Fibroblast of lung (primary cell): ENCODE data around the gene LCN15. TPM values are rescaled to one million over a fixed set of nuclear protein-coding genes. Genes with fewer than 3 reads are reported as not detected.

Experiments
- DNase-seq, 2 donors: peaks; one replicate each; pipeline versions ENCODE4 v3.0.0 to v3.0.0-alpha.2; 2010; ENCODE audit warnings: low read depth in 2 of 2
- H2AFZ ChIP-seq: 2 replicates; pipeline ENCODE4 v1.5.1; 2012; ENCODE audit warnings: low read length, control low read depth, inconsistent platforms
- H3K27ac ChIP-seq: 2 replicates; pipeline ENCODE4 v1.5.1; 2011; ENCODE audit warnings: low read length, control low read depth; ENCODE audit not compliant: insufficient read depth
- H3K27me3 ChIP-seq: 2 replicates; pipeline ENCODE4 v1.5.1; 2011; ENCODE audit warnings: mild to moderate bottlenecking, low read length; ENCODE audit not compliant: control insufficient read depth, insufficient read depth
- H3K36me3 ChIP-seq: 2 replicates; pipeline ENCODE4 v1.5.1; 2011; ENCODE audit warnings: low read length; ENCODE audit not compliant: control insufficient read depth, insufficient read depth
- H3K4me1 ChIP-seq: 2 replicates; pipeline ENCODE4 v1.5.1; 2011; ENCODE audit warnings: low read length; ENCODE audit not compliant: control insufficient read depth, insufficient read depth; ENCODE audit errors: extremely low read depth
- H3K4me2 ChIP-seq: 2 replicates; pipeline ENCODE4 v1.5.1; 2011; ENCODE audit warnings: low read length, control low read depth; ENCODE audit not compliant: insufficient read depth; ENCODE audit errors: extremely low read depth
- H3K4me3 ChIP-seq, 4 experiments: fragments of 200-600 bp in 1 of 4; sonication (generic) in 1 of 4; replicated peaks in 1 of 4; 2 replicates each; pipeline ENCODE4 v1.5.1; 2011 to 2016; ENCODE audit warnings: low read length in 4 of 4, low read depth in 3 of 4, mild to moderate bottlenecking in 3 of 4, control low read depth in 2 of 4, inconsistent platforms in 1 of 4, mixed read lengths in 1 of 4; ENCODE audit not compliant: insufficient read depth in 1 of 4; ENCODE audit errors: control extremely low read depth in 1 of 4
- H3K79me2 ChIP-seq: 2 replicates; pipeline ENCODE4 v1.5.1; 2012; ENCODE audit warnings: mild to moderate bottlenecking, low read length, inconsistent platforms; ENCODE audit not compliant: control insufficient read depth, insufficient read depth
- H3K9ac ChIP-seq: 2 replicates; pipeline ENCODE4 v1.5.1; 2011; ENCODE audit warnings: mild to moderate bottlenecking, low read length, control low read depth; ENCODE audit not compliant: insufficient read depth
- H3K9me3 ChIP-seq: 2 replicates; pipeline ENCODE4 v1.5.1; 2012; ENCODE audit warnings: low read depth, low read length; ENCODE audit not compliant: control insufficient read depth, insufficient read depth
- H4K20me1 ChIP-seq: 2 replicates; pipeline ENCODE4 v1.5.1; 2011; ENCODE audit warnings: low read length; ENCODE audit not compliant: control insufficient read depth, insufficient read depth; ENCODE audit errors: extremely low read depth
- EZH2 ChIP-seq: IDR thresholded peaks from 2 replicates; pipeline ENCODE4 v1.5.1; 2012; ENCODE audit warnings: low read length, control low read depth, mild to moderate bottlenecking; ENCODE audit errors: missing control alignments
- polyA plus RNA-seq, 2 donors: library from polyadenylated mRNA; depleted of rRNA in 1 of 2; stranded (reverse) in 1 of 2; unstranded in 1 of 2; fragments of >200 nt; gene quantifications; 2 replicates each; pipeline ENCODE4 v1.2.1, GENCODE V29; 2011 to 2012; ENCODE audit warnings: missing spikeins in 1 of 2
- total RNA-seq: library from RNA; depleted of rRNA; stranded (reverse); fragments of >200 nt; gene quantifications from 2 replicates; pipeline ENCODE4 v1.2.1, GENCODE V29; 2014
- TF ChIP-seq, protein P1 (sequence below), 2 donors: IDR thresholded peaks in 1 of 2; conservative IDR thresholded peaks in 1 of 2; 1 replicate in 1 of 2; 2 replicates in 1 of 2; pipeline ENCODE4 v1.5.1; 2011 to 2012; ENCODE audit warnings: low read length in 2 of 2, control low read depth in 1 of 2, inconsistent platforms in 1 of 2, low read depth in 1 of 2, mild to moderate bottlenecking in 1 of 2

Gene LCN15
- total and polyA plus RNA-seq, 2 donors (not counting 1 experiment from before 2014, with no cell fraction given): not detected

DNA sequence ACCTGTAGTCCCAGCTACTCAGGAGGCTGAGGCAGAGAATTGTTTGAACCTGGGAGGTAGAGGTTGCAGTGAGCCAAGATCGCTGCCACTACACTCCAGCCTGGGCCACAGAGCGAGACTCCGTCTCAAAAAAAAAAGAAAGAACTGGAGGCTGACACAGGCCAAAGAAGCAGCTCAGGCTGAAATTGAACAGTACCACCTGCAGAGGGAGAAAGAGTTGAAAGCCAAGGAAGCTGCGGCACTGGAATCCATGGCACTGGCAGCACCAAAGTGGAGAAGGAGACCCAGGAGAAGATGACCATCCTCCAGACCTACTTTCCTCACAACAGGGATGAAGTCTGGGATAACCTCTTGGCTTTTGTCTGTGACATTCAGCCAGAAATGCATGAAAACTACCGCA, 15.5 kb upstream of the LCN15 start:
- Histone ChIP-seq H2AFZ (no peak overlapping the region), H3K27me3 (peaks cover 33% of the 10 kb centered on the region), H3K4me2 (no peak overlapping the region), H3K4me1 (no peaks in the 10 kb centered on the region), H3K9me3 (no peaks in the 10 kb centered on the region), H3K79me2 (no peaks in the 10 kb centered on the region), H4K20me1 (no peaks in the 10 kb centered on the region), H3K36me3 (no peaks in the 10 kb centered on the region), H3K27ac (no peak overlapping the region), H3K9ac (no peak overlapping the region), H3K4me3 (no peak overlapping the region)
- no peak for DNase-seq
- TF ChIP-seq, protein P1, sequence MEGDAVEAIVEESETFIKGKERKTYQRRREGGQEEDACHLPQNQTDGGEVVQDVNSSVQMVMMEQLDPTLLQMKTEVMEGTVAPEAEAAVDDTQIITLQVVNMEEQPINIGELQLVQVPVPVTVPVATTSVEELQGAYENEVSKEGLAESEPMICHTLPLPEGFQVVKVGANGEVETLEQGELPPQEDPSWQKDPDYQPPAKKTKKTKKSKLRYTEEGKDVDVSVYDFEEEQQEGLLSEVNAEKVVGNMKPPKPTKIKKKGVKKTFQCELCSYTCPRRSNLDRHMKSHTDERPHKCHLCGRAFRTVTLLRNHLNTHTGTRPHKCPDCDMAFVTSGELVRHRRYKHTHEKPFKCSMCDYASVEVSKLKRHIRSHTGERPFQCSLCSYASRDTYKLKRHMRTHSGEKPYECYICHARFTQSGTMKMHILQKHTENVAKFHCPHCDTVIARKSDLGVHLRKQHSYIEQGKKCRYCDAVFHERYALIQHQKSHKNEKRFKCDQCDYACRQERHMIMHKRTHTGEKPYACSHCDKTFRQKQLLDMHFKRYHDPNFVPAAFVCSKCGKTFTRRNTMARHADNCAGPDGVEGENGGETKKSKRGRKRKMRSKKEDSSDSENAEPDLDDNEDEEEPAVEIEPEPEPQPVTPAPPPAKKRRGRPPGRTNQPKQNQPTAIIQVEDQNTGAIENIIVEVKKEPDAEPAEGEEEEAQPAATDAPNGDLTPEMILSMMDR (conservative IDR thresholded peaks at IDR 0.05 in 1 of 2, IDR thresholded peaks at IDR 0.05 in 1 of 2; ENCODE audit: low read depth in 1 of 2, low read length in 2 of 2): no peak
- no peak for TF ChIP-seq EZH2

DNA sequence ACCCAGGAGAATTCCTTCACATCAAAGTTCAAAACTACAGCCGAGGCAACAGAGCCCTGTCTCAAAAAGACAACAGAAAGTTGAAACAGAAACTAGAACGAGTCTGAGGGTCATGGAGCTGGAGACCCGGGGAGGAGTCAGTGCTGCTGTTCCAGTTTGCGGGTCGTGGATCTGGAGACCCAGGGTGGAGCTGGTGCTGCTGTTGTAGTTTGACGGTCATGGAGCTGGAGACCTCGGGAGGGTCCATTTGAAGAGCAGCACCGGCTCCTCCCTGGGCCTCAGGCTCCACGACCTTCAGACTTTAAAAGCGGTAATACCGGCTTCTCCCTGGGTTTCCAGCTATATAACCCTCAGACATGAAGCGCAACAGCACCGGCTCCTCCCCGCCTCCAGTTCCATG, 13.0 kb upstream of the LCN15 start:
- Histone ChIP-seq H3K4me2 (no peak overlapping the region), H3K36me3 (no peaks in the 10 kb centered on the region), H4K20me1 (no peaks in the 10 kb centered on the region), H3K4me3 (no peak overlapping the region), H3K4me1 (no peaks in the 10 kb centered on the region), H2AFZ (no peak overlapping the region), H3K27ac (no peak overlapping the region), H3K9me3 (no peaks in the 10 kb centered on the region), H3K79me2 (no peaks in the 10 kb centered on the region), H3K9ac (no peak overlapping the region), H3K27me3 (peaks cover 29% of the 10 kb centered on the region)
- DNase-seq: no peak
- TF ChIP-seq, protein P1 (conservative IDR thresholded peaks at IDR 0.05 in 1 of 2, IDR thresholded peaks at IDR 0.05 in 1 of 2; ENCODE audit: low read depth in 1 of 2, low read length in 2 of 2): no peak
- no peak for TF ChIP-seq EZH2

DNA sequence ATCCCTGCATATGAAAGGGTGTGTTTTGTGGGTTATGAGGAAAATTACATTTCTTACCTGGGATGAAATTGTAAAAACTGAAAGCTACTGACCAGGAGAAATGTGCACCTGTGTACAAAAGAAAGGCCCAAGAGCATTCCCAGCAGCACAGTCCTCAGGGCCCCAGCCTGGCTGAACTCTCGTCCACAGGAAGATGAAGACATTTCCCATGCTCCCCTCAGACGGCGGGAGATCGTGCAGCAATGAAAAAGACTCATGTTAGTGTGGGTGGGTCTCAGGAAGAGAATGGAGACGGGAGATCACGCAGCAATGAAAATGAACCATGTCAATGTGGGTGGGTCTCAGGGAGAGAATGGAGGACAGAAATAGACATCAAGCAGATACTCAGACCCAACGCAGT, 12.6 kb upstream of the LCN15 start:
- no peaks in the 10 kb centered on the region for H3K79me2 ChIP-seq
- H3K27ac ChIP-seq: no peak overlapping the region
- H3K27me3 ChIP-seq: peaks cover 29% of the 10 kb centered on the region
- no peaks in the 10 kb centered on the region for H3K4me1 ChIP-seq
- H3K9me3 ChIP-seq: no peaks in the 10 kb centered on the region
- no peaks in the 10 kb centered on the region for H4K20me1 ChIP-seq
- no peaks in the 10 kb centered on the region for H3K36me3 ChIP-seq
- H2AFZ ChIP-seq: no peak overlapping the region
- TF ChIP-seq, protein P1 (conservative IDR thresholded peaks at IDR 0.05 in 1 of 2, IDR thresholded peaks at IDR 0.05 in 1 of 2; ENCODE audit: low read depth in 1 of 2, low read length in 2 of 2): no peak
- no peak for TF ChIP-seq EZH2
- no peak overlapping the region for H3K9ac ChIP-seq
- no peak overlapping the region for H3K4me3 ChIP-seq
- no peak overlapping the region for H3K4me2 ChIP-seq
- no peak for DNase-seq
